ENCODE data around the gene PDE5A. TPM values are rescaled to one million over a fixed set of nuclear protein-coding genes. Genes with fewer than 3 reads are reported as not detected.

PDE5A gene
- total RNA-seq, 3 donors from 2014 or later = 35.4 to 131 (median 58.4) TPM

DNA sequence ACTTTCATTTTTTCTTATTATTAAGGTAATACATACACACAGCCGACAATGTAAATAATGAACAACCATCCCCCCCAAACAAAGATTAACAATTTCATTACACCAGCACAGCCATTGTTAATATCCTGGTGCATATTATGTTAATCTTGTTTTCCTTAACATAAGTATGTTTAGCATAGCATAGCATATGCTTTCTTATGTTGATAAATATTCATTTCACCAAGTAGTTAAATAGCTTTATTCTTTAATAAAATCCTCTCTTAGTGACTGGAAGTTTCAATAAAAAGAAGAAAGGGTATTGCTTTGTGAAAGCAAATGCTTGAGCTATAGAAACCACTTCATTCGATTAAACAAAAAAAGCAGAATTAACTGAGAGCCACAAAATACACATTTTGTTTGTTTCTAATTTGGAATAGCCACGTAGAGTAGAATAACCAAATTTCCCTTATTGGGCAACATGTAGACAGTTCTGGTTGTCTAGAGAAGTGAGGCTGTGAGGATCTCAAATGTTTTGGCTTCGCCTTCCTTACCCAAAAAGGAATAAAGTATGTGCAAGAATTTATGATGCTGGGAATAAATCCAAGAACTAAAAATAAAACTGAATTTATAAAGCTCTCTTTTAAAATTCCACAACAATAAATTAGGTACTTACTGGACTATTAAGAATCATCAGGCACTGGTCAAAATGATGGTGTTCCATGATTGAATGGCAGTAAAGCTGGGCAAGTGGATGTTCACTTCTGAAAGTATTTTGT is 118.0 kb downstream of the PDE5A start:
- intact Hi-C loops (cut with DNase I, micrococcal nuclease) = no loop called here
- ATAC-seq = no peak

DNA sequence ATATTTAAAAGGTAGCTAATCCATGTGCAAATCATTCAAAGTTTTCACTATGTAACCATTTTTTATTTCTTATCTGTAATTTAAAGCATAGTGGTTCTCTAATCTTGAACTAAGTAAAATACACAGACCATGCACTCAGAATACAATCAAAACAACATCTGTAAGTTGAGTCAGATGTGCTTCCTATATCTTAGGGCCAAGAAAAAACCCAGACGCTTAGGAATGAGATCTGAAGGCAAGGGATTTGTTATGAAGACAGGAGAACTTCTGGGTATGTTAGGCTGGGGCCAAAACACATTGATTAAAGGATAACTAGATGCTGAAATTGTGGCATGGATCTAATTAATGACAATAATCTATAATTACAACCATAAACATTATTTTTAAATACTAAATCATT is 120.3 kb downstream of the PDE5A start:
- DNase-seq (no peak), ATAC-seq (no peak)
- no peaks in the 10 kb centered on the region for H3K9me3 ChIP-seq
- TF ChIP-seq, protein P1, sequence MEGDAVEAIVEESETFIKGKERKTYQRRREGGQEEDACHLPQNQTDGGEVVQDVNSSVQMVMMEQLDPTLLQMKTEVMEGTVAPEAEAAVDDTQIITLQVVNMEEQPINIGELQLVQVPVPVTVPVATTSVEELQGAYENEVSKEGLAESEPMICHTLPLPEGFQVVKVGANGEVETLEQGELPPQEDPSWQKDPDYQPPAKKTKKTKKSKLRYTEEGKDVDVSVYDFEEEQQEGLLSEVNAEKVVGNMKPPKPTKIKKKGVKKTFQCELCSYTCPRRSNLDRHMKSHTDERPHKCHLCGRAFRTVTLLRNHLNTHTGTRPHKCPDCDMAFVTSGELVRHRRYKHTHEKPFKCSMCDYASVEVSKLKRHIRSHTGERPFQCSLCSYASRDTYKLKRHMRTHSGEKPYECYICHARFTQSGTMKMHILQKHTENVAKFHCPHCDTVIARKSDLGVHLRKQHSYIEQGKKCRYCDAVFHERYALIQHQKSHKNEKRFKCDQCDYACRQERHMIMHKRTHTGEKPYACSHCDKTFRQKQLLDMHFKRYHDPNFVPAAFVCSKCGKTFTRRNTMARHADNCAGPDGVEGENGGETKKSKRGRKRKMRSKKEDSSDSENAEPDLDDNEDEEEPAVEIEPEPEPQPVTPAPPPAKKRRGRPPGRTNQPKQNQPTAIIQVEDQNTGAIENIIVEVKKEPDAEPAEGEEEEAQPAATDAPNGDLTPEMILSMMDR (IDR thresholded peaks at IDR 0.05) = no peak
- no peaks in the 10 kb centered on the region for H3K36me3 ChIP-seq (ENCODE audit: low read depth)
- intact Hi-C loops (cut with DNase I, micrococcal nuclease) = no loop called here
- no peak overlapping the region for H3K4me3 ChIP-seq
- no peaks in the 10 kb centered on the region for H3K4me1 ChIP-seq (ENCODE audit: low read depth)

More for the DNA sequence above, 118.0 kb downstream of the PDE5A start:
- Histone ChIP-seq H3K9me3 (no peaks in the 10 kb centered on the region), H3K4me1 (ENCODE audit: low read depth) (no peaks in the 10 kb centered on the region), H3K36me3 (ENCODE audit: low read depth) (no peaks in the 10 kb centered on the region), H3K4me3 (no peak overlapping the region)
- TF ChIP-seq, protein P1 (IDR thresholded peaks at IDR 0.05) = no peak
- DNase-seq = no peak

DNA sequence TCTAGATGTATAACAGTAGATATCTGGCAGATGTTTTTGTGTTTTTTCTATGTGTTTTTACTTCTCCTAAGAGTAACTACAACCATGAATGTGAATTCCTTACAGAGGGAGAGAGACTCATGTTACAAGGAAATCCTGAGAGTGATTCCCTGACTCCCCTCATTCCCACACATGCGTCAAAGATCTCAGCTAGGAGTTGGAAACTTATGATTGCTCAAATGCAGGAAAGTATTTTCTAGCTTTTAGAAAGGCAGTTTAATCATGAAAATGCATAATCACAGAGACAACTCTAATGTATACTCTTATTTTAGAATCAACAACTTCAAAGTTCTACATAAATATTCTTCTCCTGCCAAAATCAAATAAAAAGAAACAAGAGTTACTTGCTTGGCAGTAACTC is 121.8 kb downstream of the PDE5A start:
- H3K36me3 ChIP-seq (ENCODE audit: low read depth) = no peaks in the 10 kb centered on the region
- H3K9me3 ChIP-seq = no peaks in the 10 kb centered on the region
- ATAC-seq (no peak), DNase-seq (no peak)
- intact Hi-C loops (cut with DNase I, micrococcal nuclease) = no loop called here
- H3K4me3 ChIP-seq = no peak overlapping the region
- TF ChIP-seq, protein P1 (IDR thresholded peaks at IDR 0.05) = no peak
- H3K4me1 ChIP-seq (ENCODE audit: low read depth) = no peaks in the 10 kb centered on the region

DNA sequence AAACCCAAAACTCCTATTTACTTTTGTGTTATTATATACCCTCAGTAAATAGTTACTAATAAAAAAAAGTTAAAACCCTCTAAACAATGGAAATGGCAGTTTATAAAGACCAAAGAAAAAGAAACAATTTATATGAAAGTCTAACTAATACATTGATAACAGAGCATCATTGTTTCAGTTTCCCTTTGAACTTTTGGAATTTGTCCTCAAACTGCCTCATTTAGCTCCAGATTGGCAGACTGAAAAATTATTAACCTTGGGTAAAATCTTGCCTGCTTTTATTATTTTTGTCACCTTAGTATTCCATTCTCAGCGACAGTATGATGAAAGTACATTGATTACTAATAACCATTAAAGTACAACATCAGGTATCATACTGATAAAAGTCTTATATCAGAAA is 124.0 kb downstream of the PDE5A start:
- ATAC-seq (no peak), DNase-seq (no peak)
- H3K4me1 ChIP-seq (ENCODE audit: low read depth) = no peaks in the 10 kb centered on the region
- no peaks in the 10 kb centered on the region for H3K36me3 ChIP-seq (ENCODE audit: low read depth)
- TF ChIP-seq, protein P1 (IDR thresholded peaks at IDR 0.05) = no peak
- H3K9me3 ChIP-seq = no peaks in the 10 kb centered on the region
- intact Hi-C loops (cut with DNase I, micrococcal nuclease) = no loop called here
- no peak overlapping the region for H3K4me3 ChIP-seq

DNA sequence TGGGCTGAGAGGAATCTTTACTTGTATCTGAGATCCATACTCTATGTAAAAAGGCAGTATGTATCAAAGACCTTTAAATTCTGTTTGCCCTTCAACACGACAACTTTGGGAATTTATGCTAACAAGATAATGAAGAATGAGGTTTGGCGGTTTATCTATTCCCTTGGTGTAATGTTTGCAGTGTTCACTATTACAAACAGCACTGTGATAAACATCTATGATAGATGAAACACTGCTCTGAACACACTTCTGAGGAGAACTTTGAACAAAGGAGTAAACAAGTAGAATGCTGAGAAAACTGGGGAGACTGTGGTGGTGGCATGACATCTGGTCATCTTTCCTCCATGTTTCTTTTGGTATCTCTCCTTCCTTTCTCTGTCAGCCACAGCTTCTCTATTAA is 126.9 kb downstream of the PDE5A start:
- ATAC-seq = no peak
- TF ChIP-seq, protein P1 (IDR thresholded peaks at IDR 0.05) = no peak

More for the DNA sequence above, 126.9 kb downstream of the PDE5A start:
- no peak for DNase-seq
- H3K36me3 ChIP-seq (ENCODE audit: low read depth) = no peaks in the 10 kb centered on the region
- H3K9me3 ChIP-seq = no peaks in the 10 kb centered on the region
- intact Hi-C loops (cut with DNase I, micrococcal nuclease) = no loop called here
- no peaks in the 10 kb centered on the region for H3K4me1 ChIP-seq (ENCODE audit: low read depth)
- no peak overlapping the region for H3K4me3 ChIP-seq
